ENCODE results near the gene NPY.

GRCh38 chr7:24249266-24249665 lies 34.7 kb upstream of the NPY start:
- TF ChIP-seq POLR2A (IDR thresholded peaks at IDR 0.05) (no peak), CTCF (IDR thresholded peaks at IDR 0.05) (no peak)

Data from heart left ventricle (tissue), 13 donors.